ENCODE data around the gene IFI16.
A peak's percentile ranks its signal among the peaks of the same experiment; 100 is the strongest.

Gene IFI16

GRCh38 chr1:159054427-159054826 lies 44.7 kb downstream of the IFI16 start:
- H3K27ac ChIP-seq, result peak overlapping the region in 6 of 21 experiments; percentile 1 to 50 (median 20)

GRCh38 chr1:159055181-159055641 lies 45.5 kb downstream of the IFI16 start:
- Histone ChIP-seq H3K4me3 (no peak overlapping the region), H3K27ac (peak overlapping the region in 7 of 21 experiments; percentile 13 to 48 (median 30))

More at GRCh38 chr1:159054427-159054826, 44.7 kb downstream of the IFI16 start:
- no peak overlapping the region for H3K4me3 ChIP-seq

GRCh38 chr1:159056069-159056698 lies 46.5 kb downstream of the IFI16 start:
- H3K27ac ChIP-seq, result peak overlapping the region in 9 of 21 experiments; percentile 0 to 43 (median 22)
- no peak overlapping the region for H3K4me3 ChIP-seq

GRCh38 chr1:159058751-159059150 lies 49.0 kb downstream of the IFI16 start:
- Histone ChIP-seq H3K27ac (no peak overlapping the region), H3K4me3 (no peak overlapping the region)

- H3K4me3 ChIP-seq, result no peak overlapping the region
- H3K27ac ChIP-seq, result no peak overlapping the region
Observed at GRCh38 chr1:159065106-159065505, 55.4 kb downstream of the IFI16 start.

- Histone ChIP-seq H3K27ac (peak overlapping the region in 1 of 21 experiments; percentile 95), H3K4me3 (no peak overlapping the region)
Observed at GRCh38 chr1:159066108-159066507, 56.4 kb downstream of the IFI16 start.

- no peak overlapping the region for H3K4me3 ChIP-seq
- H3K27ac ChIP-seq, result peak overlapping the region in 15 of 21 experiments; percentile 23 to 95 (median 62)
Observed at GRCh38 chr1:159067699-159068621, 58.3 kb downstream of the IFI16 start.

GRCh38 chr1:159068886-159069285 lies 59.2 kb downstream of the IFI16 start:
- Histone ChIP-seq H3K4me3 (no peak overlapping the region), H3K27ac (peak overlapping the region in 10 of 21 experiments; percentile 13 to 95 (median 63))

- H3K4me3 ChIP-seq, result no peak overlapping the region
- H3K27ac ChIP-seq, result no peak overlapping the region
Observed at GRCh38 chr1:159071970-159072582, 62.4 kb downstream of the IFI16 start.

GRCh38 chr1:159076438-159077119 lies 66.9 kb downstream of the IFI16 start, which contains the start of gene AIM2:
AIM2 (minus strand) TSS chr1:159076766; CDS start chr1:159073499, 3,267 bp downstream.
- H3K27ac ChIP-seq, result peak within 1 kb of the TSS in 20 of 21 experiments; percentile 0 to 92 (median 72)
- H3K4me3 ChIP-seq, result peak within 1 kb of the TSS in 3 of 7 experiments; percentile 4 to 21 (median 6)

GRCh38 chr1:159077120-159077961 lies 67.6 kb downstream of the IFI16 start:
- Histone ChIP-seq H3K4me3 (peak overlapping the region in 1 of 7 experiments; percentile 21), H3K27ac (peak overlapping the region in 17 of 21 experiments; percentile 0 to 92 (median 77))

- H3K4me3 ChIP-seq, result no peak overlapping the region
- no peak overlapping the region for H3K27ac ChIP-seq
Observed at GRCh38 chr1:159079525-159079924, 69.8 kb downstream of the IFI16 start.

GRCh38 chr1:159081626-159082025 lies 71.9 kb downstream of the IFI16 start:
- Histone ChIP-seq H3K27ac (no peak overlapping the region), H3K4me3 (no peak overlapping the region)

GRCh38 chr1:159083013-159083412 lies 73.3 kb downstream of the IFI16 start:
- no peak overlapping the region for H3K27ac ChIP-seq
- H3K4me3 ChIP-seq, result no peak overlapping the region

GRCh38 chr1:159084152-159084551 lies 74.4 kb downstream of the IFI16 start:
- H3K4me3 ChIP-seq, result no peak overlapping the region
- peak overlapping the region in 2 of 21 experiments; percentile 17 to 26 for H3K27ac ChIP-seq

GRCh38 chr1:159084867-159085266 lies 75.2 kb downstream of the IFI16 start:
- Histone ChIP-seq H3K4me3 (no peak overlapping the region), H3K27ac (peak overlapping the region in 1 of 21 experiments; percentile 17)

- no peak overlapping the region for H3K4me3 ChIP-seq
- peak overlapping the region in 1 of 21 experiments; percentile 56 for H3K27ac ChIP-seq
Observed at GRCh38 chr1:159088050-159088449, 78.3 kb downstream of the IFI16 start.

- Histone ChIP-seq H3K4me3 (no peak overlapping the region), H3K27ac (peak overlapping the region in 1 of 21 experiments; percentile 56)
Observed at GRCh38 chr1:159088546-159089183, 79.0 kb downstream of the IFI16 start.

Measured in skin epidermis (tissue), 12 donors.